Stimulated activated CD4-positive, alpha-beta T cell treated with anti-CD3 and anti-CD28 coated beads, Interleukin-1b, Interleukin-23, amount 100 ng/mL, for 48 hours (primary cell): ENCODE measurements around the gene ACSS1.

Experiments
- DNase-seq: peaks from one replicate; pipeline ENCODE4 v3.0.0-alpha.2; 2020

The ACSS1 gene

GRCh38 chr20:25030649-25031207, 27.2 kb downstream of the ACSS1 start:
- DNase-seq, result no peak

GRCh38 chr20:25030007-25030648, 27.8 kb downstream of the ACSS1 start:
- no peak for DNase-seq

- no peak for DNase-seq
Observed at GRCh38 chr20:25025986-25026605, 31.8 kb downstream of the ACSS1 start.

GRCh38 chr20:25025091-25025861, 32.7 kb downstream of the ACSS1 start:
- no peak for DNase-seq

- no peak for DNase-seq
Observed at GRCh38 chr20:25024171-25024570, 33.8 kb downstream of the ACSS1 start.

GRCh38 chr20:25023356-25023755, 34.6 kb downstream of the ACSS1 start:
- DNase-seq, result no peak

GRCh38 chr20:25022680-25023079, 35.3 kb downstream of the ACSS1 start:
- no peak for DNase-seq

- DNase-seq, result no peak
Observed at GRCh38 chr20:25021336-25021735, 36.6 kb downstream of the ACSS1 start.

GRCh38 chr20:25020901-25021301, 37.0 kb downstream of the ACSS1 start:
- DNase-seq, result no peak

- DNase-seq, result no peak
Observed at GRCh38 chr20:25020345-25020744, 37.6 kb downstream of the ACSS1 start.

- DNase-seq, result no peak
Observed at GRCh38 chr20:25019381-25020155, 38.4 kb downstream of the ACSS1 start.

GRCh38 chr20:25018841-25019240, 39.1 kb downstream of the ACSS1 start:
- DNase-seq, result no peak

GRCh38 chr20:25018425-25018824, 39.5 kb downstream of the ACSS1 start:
- no peak for DNase-seq

- no peak for DNase-seq
Observed at GRCh38 chr20:25017257-25017803, 40.6 kb downstream of the ACSS1 start.

- DNase-seq, result no peak
Observed at GRCh38 chr20:25016471-25016870, 41.5 kb downstream of the ACSS1 start.

- DNase-seq, result no peak
Observed at GRCh38 chr20:25015986-25016385, 42.0 kb downstream of the ACSS1 start.

- no peak for DNase-seq
Observed at GRCh38 chr20:25014816-25015215, 43.1 kb downstream of the ACSS1 start.

GRCh38 chr20:25013478-25014380, 44.2 kb downstream of the ACSS1 start:
- DNase-seq, result no peak

- DNase-seq, result no peak
Observed at GRCh38 chr20:25012616-25013189, 45.2 kb downstream of the ACSS1 start.

GRCh38 chr20:25011831-25012241, 46.1 kb downstream of the ACSS1 start:
- no peak for DNase-seq

- no peak for DNase-seq
Observed at GRCh38 chr20:25011261-25011660, 46.7 kb downstream of the ACSS1 start.
